Measurements from ENCODE around the gene TM4SF4.

The TM4SF4 gene

GRCh38 chr3:149528340-149528650 is 53.8 kb downstream of the TM4SF4 start:
- no peak for DNase-seq
- Histone ChIP-seq H3K9me3 (replicated peaks; ENCODE audit: insufficient read depth, low read length) (no peaks in the 10 kb centered on the region), H3F3A (ENCODE audit: insufficient read depth, low read length) (no peaks in the 10 kb centered on the region), H3K36me3 (replicated peaks; ENCODE audit: insufficient read depth, low read length) (no peaks in the 10 kb centered on the region), H3K27me3 (replicated peaks; ENCODE audit: insufficient read depth, low read length) (no peaks in the 10 kb centered on the region), H3K9me2 (replicated peaks; ENCODE audit: insufficient read depth, low read length) (no peaks in the 10 kb centered on the region), H3K9ac (ENCODE audit: low read length) (no peak overlapping the region), H3K27ac (ENCODE audit: low read length) (no peak overlapping the region), H3K4me3 (ENCODE audit: low read length) (no peak overlapping the region), H2AFZ (ENCODE audit: low read length) (no peak overlapping the region), H3K4me2 (ENCODE audit: low read depth, low read length) (no peak overlapping the region), H3K79me2 (ENCODE audit: low read length) (no peaks in the 10 kb centered on the region), H4K20me1 (ENCODE audit: insufficient read depth, low read length) (no peaks in the 10 kb centered on the region), H3K4me1 (ENCODE audit: low read length) (peaks cover 15% of the 10 kb centered on the region)
- TF ChIP-seq EZH2 (optimal IDR thresholded peaks at IDR 0.05; ENCODE audit: low read depth, low read length), result no peak
- no peak for TF ChIP-seq EZH2phosphoT487 (IDR thresholded peaks at IDR 0.05; ENCODE audit: low read length)
- no peak for TF ChIP-seq CTCF (IDR thresholded peaks at IDR 0.05; ENCODE audit: low read length)

- H4K20me1 ChIP-seq (ENCODE audit: insufficient read depth, low read length), result no peaks in the 10 kb centered on the region
- no peaks in the 10 kb centered on the region for H3K9me3 ChIP-seq (replicated peaks; ENCODE audit: insufficient read depth, low read length)
- H3K4me2 ChIP-seq (ENCODE audit: low read depth, low read length), result no peak overlapping the region
- H3K79me2 ChIP-seq (ENCODE audit: low read length), result no peaks in the 10 kb centered on the region
- peaks cover 16% of the 10 kb centered on the region for H3K4me1 ChIP-seq (ENCODE audit: low read length)
- H3F3A ChIP-seq (ENCODE audit: insufficient read depth, low read length), result no peaks in the 10 kb centered on the region
- H3K27me3 ChIP-seq (replicated peaks; ENCODE audit: insufficient read depth, low read length), result no peaks in the 10 kb centered on the region
- no peaks in the 10 kb centered on the region for H3K36me3 ChIP-seq (replicated peaks; ENCODE audit: insufficient read depth, low read length)
- no peak overlapping the region for H2AFZ ChIP-seq (ENCODE audit: low read length)
- TF ChIP-seq EZH2 (optimal IDR thresholded peaks at IDR 0.05; ENCODE audit: low read depth, low read length) (no peak), EZH2phosphoT487 (IDR thresholded peaks at IDR 0.05; ENCODE audit: low read length) (no peak), CTCF (IDR thresholded peaks at IDR 0.05; ENCODE audit: low read length) (no peak)
- H3K27ac ChIP-seq (ENCODE audit: low read length), result no peak overlapping the region
- H3K9ac ChIP-seq (ENCODE audit: low read length), result no peak overlapping the region
- no peak overlapping the region for H3K4me3 ChIP-seq (ENCODE audit: low read length)
- DNase-seq, result no peak
- H3K9me2 ChIP-seq (replicated peaks; ENCODE audit: insufficient read depth, low read length), result no peaks in the 10 kb centered on the region
Observed at GRCh38 chr3:149529099-149529498, 54.6 kb downstream of the TM4SF4 start.

GRCh38 chr3:149532489-149533180 is 58.1 kb downstream of the TM4SF4 start:
- TF ChIP-seq EZH2 (optimal IDR thresholded peaks at IDR 0.05; ENCODE audit: low read depth, low read length) (no peak), EZH2phosphoT487 (IDR thresholded peaks at IDR 0.05; ENCODE audit: low read length) (no peak), CTCF (IDR thresholded peaks at IDR 0.05; ENCODE audit: low read length) (no peak)
- H3K27ac ChIP-seq (ENCODE audit: low read length), result peak overlapping the region; percentile 55; the same call in 1 of the 2 replicates

More at GRCh38 chr3:149532489-149533180, 58.1 kb downstream of the TM4SF4 start:
- H3K9me3 ChIP-seq (replicated peaks; ENCODE audit: insufficient read depth, low read length), result no peaks in the 10 kb centered on the region
- no peaks in the 10 kb centered on the region for H3K27me3 ChIP-seq (replicated peaks; ENCODE audit: insufficient read depth, low read length)
- H4K20me1 ChIP-seq (ENCODE audit: insufficient read depth, low read length), result no peaks in the 10 kb centered on the region
- peak; percentile 42 for DNase-seq
- H2AFZ ChIP-seq (ENCODE audit: low read length), result peak overlapping the region; percentile 71
- H3K4me3 ChIP-seq (ENCODE audit: low read length), result peak overlapping the region; percentile 44
- peak overlapping the region; percentile 80 for H3K4me2 ChIP-seq (ENCODE audit: low read depth, low read length)
- H3K9me2 ChIP-seq (replicated peaks; ENCODE audit: insufficient read depth, low read length), result no peaks in the 10 kb centered on the region
- peak overlapping the region; percentile 41; the same call in 1 of the 2 replicates for H3K9ac ChIP-seq (ENCODE audit: low read length)
- no peaks in the 10 kb centered on the region for H3K36me3 ChIP-seq (replicated peaks; ENCODE audit: insufficient read depth, low read length)
- no peaks in the 10 kb centered on the region for H3F3A ChIP-seq (ENCODE audit: insufficient read depth, low read length)
- H3K79me2 ChIP-seq (ENCODE audit: low read length), result no peaks in the 10 kb centered on the region
- H3K4me1 ChIP-seq (ENCODE audit: low read length), result peaks cover 16% of the 10 kb centered on the region
